Right lobe of liver (tissue), 4 donors: ENCODE data around the gene ARHGEF5.

Experiments used
- POLR2A ChIP-seq: fragments of 450-650 bp; IDR thresholded peaks from one replicate; pipeline ENCODE4 v1.6.1; 2017; ENCODE audit warnings: antibody characterized with exemption, mild to moderate bottlenecking
- TF ChIP-seq, protein P1 (sequence below), 4 donors: fragments of 200-600 bp in 3 of 4; fragments of 450-650 bp in 1 of 4; IDR thresholded peaks; one replicate each; pipeline versions ENCODE4 v1.5.1 to v1.8.0; 2016 to 2022; ENCODE audit warnings: antibody characterized with exemption in 4 of 4, mild to moderate bottlenecking in 2 of 4
- donor health status: DM: no; HTN: no; CAD: no.
- donor health status: DM: no; HTN: no; CAD: no.
- donor health status: DM: no; HTN: yes; CAD: no.

DNA sequence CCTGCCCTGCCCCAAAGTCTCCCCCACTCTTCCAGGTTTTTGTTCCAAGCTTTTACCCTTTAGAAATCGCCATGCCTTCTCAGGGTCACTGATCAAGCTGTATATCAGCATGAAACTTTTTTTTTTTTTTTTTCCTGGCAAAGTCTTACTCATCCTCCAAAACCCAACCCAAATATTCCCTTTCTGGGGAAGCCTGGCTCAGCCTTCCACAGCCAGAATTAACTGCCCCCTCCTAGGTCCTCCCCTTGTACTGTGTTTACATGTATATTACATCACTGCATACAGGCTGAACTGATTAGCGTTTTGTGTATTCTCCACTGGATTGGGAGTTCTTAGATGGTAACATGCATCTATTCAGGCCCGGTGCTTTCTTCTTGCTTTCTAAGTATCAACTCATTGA, 52.9 kb downstream of the ARHGEF5 start:
- TF ChIP-seq, protein P1, sequence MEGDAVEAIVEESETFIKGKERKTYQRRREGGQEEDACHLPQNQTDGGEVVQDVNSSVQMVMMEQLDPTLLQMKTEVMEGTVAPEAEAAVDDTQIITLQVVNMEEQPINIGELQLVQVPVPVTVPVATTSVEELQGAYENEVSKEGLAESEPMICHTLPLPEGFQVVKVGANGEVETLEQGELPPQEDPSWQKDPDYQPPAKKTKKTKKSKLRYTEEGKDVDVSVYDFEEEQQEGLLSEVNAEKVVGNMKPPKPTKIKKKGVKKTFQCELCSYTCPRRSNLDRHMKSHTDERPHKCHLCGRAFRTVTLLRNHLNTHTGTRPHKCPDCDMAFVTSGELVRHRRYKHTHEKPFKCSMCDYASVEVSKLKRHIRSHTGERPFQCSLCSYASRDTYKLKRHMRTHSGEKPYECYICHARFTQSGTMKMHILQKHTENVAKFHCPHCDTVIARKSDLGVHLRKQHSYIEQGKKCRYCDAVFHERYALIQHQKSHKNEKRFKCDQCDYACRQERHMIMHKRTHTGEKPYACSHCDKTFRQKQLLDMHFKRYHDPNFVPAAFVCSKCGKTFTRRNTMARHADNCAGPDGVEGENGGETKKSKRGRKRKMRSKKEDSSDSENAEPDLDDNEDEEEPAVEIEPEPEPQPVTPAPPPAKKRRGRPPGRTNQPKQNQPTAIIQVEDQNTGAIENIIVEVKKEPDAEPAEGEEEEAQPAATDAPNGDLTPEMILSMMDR (IDR thresholded peaks at IDR 0.05) = no peak
- TF ChIP-seq POLR2A = no peak
